GM19351 (cell line): ENCODE results near the gene TMEM120A.

Experiments used
- ATAC-seq: cut with Tn5 transposase; IDR thresholded peaks from one replicate; pipeline ENCODE4 v1.9.1; 2021; ENCODE audit warnings: mild to moderate bottlenecking, moderate library complexity; ENCODE audit not compliant: unreplicated experiment

TMEM120A gene

DNA sequence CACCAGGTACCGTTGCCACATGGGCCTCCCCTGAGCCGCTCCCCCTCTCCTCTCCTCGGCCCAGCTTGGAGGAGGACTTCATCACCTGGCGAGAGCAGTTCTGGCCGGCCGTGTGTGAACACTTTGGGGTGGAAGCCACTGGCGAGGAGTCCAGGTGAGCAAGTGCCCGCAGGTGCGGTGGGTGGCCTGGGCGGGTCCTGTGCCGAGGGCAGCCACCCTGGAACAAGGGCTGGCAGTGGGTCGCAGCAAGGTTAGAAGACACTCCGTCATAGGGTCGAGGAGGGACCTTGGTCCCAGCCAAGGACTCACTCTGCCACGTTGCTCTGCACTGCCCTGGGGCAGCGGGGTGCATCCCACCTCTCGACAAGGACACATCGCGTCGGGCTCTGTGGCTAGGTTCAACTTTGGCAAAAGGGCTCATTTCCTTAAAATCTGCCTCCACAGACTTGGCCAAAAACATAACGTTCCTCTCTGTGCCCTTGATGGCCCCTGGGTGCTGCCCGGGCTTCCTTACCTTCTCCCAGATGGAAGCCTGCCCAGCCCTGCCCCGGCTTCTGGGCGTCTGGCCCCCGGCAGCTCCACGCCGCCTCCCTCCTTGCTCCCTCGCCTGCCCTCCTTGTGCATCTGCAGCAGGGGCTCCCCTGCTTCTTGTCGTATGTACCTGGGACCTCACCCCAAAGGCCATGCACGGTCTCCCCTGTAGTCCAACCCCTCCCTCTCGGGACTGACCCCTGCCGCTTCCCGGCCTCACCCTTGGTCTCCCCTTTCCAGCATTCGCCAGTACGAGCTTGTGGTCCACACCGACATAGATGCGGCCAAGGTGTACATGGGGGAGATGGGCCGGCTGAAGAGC lies 12.7 kb downstream of the TMEM120A start:
- ATAC-seq, result no peak

DNA sequence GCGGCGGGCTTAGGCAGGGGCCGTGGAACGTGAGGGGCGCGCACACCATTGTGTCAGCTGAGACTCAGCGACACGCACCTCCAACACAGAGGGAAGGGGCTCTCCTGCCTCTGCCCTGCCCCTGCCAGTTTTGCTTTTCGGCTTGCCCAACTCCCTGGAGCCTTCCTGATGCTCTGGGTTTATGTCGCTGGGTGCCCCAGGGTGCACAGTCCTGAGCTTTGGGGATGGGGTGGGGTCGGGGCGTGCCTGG lies 13.3 kb downstream of the TMEM120A start:
- no peak for ATAC-seq

DNA sequence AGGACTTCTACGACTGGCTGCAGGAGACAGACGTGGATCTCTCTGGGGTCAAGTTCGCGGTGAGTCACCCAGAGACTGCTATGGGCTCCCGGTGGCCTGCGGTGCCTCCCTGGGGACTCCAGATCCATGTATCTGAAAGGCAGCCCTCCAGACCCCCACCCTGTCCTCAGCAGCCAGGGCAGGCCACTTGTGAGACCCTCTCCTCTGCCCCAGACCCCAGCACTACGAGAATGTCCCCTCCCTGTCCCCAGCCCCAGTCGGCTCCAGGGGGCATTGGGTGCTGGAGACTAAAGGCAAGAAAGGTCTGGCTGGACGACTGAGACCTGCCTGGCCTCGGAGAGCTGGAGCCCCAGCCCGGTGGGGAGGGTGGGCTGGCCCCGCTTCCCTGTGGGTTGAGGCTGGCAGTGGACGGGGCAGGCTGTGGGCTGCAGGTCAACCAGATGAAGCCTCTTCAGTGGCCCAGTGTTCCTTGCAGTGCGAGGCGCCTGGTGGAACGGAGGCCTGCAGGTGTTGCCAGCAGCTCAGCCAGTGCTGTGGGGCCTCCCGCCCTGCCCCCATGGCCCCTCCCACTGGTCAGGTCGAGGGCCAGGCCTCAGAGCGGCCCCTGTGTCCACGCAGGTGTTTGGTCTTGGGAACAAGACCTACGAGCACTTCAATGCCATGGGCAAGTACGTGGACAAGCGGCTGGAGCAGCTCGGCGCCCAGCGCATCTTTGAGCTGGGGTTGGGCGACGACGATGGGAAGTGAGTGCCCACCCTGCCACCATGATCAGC lies 13.8 kb downstream of the TMEM120A start:
- no peak for ATAC-seq

DNA sequence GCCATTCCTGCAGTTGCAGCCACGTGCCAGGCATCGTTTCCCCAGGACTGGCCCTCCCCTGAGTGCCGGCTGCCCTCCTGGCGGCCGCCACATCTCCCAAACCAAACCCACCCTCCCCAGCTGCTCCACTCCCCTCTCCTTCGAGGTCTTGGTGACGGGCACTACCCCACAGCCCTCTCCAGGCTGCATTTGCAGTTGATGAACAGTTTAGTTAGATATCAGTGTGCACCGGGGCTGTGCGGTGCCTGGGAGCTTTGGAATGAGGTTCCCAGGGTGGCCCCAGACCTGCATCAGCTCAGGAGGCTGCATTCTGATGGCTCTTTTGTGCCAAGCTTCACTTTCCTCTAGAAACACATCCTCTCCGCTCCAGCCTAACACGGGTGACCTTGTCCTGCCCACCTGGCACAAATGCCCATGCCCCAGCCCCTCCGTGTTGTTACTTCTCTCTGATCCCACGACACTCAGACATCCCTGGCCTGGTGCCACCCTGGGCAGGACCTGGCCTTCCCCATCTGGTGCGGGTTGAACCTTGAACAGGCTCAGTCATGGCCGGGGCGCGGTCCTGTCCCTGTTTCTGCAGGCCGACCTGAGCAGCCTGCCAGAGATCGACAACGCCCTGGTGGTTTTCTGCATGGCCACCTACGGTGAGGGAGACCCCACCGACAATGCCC lies 14.5 kb downstream of the TMEM120A start:
- ATAC-seq, result no peak

DNA sequence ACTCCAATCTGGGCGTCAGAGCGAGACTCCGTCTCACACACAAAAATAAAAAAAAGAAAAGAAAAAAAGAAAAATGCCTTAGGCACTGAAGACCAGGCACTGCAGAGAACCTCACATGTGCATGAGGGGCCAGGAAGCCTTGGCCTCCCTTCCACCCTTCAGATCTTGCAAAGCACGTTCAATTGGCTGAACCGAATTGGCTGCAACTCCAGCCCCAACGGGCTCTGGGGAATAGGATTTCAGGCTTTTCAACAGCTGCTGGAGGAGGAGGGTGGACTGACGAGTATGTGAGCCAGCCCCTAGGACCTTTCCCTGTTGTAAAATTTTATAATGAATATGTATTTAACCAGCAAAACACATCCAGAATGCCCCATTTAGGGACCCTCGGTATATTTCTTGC lies 16.7 kb downstream of the TMEM120A start:
- ATAC-seq, result no peak

DNA sequence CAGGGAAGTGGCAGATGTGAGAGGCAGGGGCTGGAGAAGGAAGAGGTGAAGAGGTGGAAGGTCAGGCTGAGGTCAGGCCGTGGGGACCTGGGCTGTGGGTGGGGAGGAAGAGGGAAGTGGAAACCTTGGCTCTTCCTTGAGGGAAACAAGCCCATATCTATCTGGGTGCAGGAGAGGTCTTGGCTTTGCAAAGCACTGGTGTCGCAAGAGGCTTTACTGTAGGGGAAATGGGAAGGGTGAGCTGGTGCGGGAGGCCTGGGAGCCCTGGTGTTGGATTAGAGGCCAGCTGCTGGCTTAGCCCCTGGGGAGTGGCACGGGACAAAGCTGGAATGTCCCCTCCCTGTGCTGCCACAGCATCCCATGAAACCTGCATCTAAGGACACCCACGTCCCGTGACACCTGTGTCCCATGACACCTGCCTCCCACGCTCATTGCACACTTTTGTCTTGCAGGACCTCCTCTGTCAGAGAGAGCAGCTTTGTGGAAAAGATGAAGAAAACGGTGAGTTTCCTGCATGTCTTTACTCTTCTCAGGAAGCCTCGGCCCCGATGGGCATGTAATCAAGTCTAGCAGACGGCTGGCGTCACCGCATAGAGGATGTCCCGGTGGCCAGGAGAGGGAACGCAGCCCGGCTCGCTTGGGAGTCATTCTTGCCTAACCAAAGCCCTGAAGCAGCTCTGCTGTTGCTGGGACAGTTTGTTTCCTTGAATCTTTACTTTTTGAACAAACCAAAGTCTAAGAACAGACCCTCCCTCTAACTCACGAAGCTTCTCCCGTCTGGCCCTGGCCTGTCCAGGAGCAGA lies 22.2 kb downstream of the TMEM120A start:
- no peak for ATAC-seq

DNA sequence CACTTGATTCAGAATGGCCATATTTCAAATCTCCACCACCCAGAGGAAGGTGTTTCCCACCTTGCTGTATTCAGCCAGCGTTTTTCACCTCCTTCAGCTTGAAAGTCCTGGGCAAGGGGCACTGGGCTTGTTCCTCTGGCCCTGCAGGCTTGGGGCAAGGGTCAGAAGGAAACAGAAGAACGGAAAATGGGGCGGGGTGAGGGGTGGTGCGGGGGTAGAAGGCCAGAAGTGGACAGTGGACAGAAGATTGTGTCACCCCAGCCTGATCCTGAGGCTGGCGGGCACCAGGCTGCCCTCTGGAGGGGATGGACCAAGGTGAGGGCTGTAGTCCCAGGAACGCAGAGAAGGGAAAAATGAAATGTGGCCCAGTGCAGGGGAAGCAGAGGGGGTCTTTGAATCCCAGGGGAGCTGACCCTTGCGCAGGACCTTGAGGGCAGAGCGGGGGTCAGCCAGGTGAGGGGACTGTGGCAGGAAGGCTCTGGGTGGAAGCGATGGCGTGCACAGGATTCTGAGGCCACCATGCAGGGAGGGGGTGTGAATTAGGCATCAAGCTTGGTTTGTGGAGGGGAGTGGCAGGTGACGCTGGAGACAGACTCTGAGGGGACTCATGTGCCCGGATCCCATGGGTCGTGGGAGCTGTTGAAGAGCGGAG lies 23.0 kb downstream of the TMEM120A start:
- ATAC-seq, result no peak

DNA sequence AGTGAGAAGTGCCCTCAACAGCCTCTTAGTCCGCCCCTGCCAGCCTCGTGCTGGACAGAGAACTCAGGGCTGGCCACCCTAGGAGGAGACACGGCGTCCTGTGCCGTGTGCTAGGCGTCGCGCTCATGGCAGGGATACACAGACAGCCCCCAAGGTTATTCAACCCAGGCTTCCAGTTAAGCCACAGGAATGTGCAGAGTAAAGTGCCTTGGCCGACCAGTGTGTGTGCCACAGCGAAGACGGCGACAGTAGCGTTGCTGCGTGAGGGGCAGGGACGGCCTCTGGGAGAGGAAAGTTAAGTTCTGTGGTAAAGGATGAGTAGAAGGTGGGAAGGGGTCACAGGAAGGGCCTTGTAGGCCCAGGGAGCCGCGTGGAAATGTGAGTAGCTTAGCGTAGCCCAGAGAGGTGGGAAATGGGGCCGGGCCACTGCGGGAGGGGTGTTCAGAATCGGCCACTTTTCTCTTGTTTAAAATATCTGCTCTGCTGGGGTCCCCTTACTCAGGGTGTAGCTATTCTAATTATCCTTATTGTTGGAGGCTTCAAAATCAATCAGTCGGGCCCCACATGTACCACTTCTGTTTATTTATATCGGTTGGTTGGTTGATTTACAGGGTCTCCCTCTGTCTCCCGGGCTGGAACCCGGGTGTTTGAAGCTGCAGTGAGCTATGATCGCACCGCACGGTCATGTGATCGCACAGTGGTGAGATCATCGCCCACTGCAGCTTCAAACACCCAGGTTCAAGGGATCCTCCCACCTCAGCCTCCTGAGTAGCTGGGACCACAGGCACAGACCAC lies 24.5 kb downstream of the TMEM120A start:
- ATAC-seq, result no peak

DNA sequence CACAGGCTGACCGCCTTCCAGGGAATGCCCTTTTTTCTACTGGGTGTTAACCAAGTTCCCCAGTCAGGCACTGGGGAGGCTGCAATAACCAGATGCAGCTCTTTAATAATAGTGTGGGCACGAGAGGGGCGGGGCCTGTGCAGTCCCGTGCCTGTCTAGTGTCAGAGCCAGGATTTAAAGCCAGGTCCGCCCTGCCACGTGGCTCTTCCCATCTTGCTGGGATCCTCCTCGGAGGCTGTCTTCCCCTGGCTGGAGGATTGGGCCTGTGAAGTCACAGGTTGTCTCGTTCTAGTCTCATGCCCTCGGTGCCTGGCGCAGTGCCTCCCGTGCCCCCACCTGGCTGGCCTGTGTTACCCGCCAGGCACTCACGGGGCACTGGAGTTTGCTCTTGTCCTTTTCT lies 25.2 kb downstream of the TMEM120A start:
- no peak for ATAC-seq

DNA sequence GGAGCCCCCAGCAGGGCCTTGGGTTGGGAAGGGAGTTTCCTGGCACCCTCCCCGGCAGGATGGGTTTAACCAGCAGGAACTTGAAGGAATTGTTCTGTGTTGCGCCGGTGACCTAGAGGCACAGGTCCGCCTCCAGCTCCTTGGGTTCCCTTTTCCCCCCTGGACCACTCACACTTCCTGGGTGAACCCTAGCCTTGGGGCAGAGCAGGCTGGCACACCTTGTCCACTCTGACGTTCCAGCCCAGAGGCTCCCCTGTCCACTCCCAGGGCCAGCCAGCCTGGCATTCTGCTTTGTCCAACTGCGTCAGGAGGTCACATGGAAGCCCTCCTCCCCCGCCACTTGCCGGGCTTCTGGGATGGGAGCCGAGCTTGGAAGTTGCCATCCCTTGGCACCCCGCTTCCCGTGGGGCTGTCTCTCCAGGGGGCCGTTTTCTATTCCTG lies 25.8 kb downstream of the TMEM120A start:
- ATAC-seq, result no peak

DNA sequence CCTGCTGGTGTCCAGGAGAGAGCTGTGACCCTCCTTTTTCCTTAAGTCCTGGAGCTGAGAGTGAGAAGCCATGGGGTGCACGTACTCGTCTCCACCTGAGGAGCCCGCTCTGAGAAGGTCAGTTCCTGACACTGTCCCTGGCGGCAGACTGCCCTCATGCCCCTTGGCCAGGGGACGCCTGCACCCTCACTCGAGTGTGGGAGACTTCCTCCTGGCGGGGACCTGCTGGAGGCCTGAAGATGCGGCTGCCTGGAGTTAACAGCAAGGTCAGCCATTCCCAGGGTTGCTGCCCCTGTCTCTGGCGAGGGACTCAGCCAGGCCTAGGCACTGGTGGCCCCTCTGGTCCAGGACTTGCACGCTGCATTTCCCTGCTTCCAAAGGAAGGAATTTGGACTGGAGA lies 26.4 kb downstream of the TMEM120A start:
- ATAC-seq, result no peak

DNA sequence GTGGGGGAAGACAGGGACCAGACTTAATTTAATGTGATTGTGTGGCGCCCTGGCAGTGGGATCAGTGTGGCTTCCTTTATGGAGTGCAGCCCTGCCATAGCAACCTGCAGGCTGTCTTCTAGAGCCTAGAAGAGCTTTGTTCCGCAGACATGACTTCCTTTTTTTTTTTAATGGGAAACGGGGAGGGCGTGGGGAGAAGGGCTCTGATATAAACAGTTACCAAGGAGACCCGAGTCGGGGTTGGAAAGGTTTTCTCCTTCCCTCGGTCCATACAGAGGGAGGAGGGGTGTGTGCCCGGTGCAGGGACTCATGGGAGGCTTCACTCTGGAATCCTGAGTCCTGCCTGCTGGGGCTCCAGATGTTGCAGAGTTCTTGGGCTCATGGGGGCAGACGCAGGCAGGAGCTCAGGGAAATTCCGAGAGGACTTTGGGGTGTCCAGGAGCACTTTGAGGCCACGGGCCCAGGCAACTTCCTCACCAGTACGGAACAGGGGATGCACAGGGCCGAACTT lies 26.9 kb downstream of the TMEM120A start:
- ATAC-seq, result no peak

DNA sequence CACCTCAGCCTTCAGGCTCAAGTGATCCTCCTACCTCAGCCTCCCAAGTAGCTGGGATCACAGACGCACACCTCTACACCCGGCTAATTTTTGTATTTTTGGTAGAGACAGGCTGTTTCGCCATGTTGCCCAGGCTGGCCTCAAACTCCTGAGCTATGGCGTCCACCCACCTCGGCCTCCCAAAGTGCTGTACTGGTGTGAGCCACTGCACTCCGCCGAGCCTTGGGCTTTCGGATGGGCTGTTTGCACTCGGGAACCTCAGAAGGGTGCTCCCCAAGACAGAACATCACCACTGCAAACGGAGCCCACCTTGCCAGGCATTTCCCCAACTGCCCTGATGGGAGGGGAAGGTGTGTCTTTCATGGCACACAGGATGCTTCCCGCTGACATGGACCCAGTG lies 27.3 kb downstream of the TMEM120A start:
- no peak for ATAC-seq

DNA sequence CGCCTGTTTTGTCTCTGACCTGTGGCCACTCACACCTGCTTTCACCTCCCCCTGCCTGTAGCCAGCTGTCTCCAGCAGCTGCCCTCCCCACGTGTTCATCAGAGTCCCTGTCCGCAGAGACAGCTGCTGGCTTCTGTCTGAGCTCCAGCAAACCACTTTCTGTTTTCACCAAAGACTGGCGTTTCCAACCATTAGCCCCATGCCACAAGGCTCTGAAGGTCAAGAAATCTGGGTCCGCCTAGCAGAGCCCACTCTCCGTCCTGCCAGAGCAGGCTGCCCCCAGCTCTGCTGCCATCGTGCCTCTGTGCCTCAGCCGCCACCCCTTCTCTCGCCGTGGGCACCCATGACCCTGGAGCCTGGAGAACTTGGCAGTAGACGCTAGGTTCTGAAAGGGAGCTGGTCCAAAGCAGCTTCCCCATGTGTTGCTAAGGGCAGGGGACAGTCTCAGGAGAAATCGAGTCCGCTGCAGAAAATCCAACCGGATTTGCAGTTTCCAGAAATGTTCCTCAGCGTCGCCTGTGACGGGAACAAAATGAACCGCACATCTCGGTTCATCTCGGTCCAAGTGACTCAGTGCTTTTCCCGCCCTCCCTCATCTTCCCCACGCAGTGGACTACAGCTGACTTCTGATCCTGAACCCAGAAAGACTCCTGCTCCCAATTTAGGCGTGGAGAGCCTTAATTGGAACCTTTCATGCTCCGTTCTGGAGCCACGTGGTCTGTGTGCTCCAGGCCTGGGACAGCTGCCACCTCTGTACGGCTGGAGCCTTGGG lies 28.0 kb downstream of the TMEM120A start:
- no peak for ATAC-seq

DNA sequence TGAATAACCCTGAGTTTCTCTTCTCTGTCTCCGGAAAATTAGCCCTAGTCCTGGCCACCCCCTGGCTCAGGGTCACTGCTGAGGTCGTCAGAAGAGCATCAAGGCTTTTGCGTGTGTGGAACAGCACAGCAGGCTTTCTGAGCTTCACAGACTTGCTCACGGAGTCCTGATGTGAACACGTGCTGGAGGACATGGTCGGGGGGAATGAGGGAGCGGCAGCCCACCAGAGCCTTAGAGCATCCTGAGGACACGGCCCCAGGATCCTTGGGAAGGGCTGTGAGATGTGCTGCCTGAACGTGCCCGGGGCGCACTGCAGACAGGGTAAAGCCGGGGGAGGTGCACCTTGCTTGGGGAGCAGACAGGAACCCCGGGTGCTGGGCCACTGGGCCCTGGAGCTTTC lies 28.8 kb downstream of the TMEM120A start:
- no peak for ATAC-seq

DNA sequence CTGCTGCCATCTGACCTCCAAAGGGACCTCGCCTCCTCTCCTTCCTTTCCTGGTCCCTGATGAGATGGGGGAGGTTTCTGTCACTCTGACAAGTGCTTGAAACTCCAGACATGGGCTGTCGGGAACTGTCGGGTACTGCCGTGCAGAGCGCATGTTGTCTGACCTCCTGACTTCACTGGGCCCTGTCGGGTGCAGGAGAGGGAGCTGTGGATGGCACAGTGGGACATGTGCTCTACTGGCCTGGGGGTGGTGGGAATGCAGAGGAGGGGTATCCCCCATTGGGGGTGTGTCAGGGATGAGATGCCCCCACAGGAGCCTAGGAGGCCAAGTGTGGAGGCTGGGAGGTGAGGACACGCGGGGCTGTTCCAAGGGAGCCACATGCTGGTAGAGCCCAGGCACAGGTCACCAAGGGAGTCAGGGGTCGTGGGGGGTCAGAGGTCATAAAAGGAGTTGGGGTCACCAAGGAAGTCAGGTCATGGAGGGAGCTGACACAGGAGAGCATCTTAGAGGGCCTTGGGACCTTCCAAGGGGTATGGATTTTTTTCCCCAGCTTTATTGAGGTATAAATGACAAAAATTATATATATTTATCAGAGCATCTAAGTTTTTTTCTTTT lies 30.9 kb downstream of the TMEM120A start:
- no peak for ATAC-seq

DNA sequence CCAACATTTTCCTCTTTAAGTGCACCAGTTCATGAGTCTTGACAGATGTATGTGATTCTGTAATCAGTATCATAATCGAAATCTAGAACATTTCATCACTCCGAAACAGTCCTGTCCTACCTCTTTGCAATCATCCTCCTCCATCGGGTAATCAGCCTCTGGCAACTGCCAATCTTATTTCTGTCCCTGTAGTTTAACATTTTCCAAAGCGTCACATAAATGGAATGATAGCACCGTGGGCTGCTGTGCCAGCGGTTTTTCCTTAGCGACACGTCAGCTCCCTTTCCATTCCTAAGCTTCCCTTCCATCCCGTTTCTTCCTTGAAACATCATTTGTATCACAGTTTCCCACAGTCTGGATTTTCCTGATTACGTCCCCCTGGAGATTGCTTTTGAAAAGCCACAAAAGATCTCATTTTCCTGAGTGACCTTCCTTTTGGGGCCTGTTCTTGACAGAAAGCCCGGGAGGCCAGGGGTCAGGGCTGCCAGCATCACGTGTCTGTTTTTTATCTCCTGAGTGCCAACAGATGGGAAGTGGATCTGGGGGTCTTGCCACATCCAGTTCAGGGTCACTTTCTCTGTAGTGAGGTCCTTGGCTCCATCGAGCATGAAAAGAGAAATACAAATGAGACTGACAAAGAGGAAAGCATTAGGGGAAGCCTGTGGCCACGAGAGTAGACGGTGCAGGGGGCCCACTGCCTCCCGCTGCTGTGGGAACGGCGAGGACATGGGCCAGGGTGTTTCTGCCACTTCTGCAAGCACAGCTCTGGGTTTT lies 31.6 kb downstream of the TMEM120A start:
- ATAC-seq, result no peak

DNA sequence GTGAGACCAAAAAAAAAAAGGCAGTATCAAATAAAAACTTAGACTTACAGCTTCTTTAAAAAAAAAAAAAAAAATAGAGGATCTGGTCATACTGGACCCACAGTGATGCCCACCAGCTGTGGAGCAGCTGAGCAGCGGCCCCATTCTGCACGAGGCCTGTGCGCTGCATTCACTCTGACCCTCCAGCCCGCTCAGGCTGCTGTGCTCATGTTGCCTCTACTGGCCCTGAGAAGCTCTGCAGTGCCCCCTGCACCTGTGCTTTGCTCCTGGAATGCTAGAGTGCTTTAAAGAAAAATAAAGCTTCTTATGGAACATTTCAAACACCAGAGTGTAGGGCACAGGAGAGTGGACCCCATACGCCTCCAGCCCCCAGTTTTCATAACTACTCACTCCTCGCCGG lies 33.2 kb downstream of the TMEM120A start:
- ATAC-seq, result no peak
